Activated CD4-positive, alpha-beta T cell treated with anti-CD3 and anti-CD28 coated beads for 36 hours (primary cell): Measurements from ENCODE around the gene FNBP1. TPM values are rescaled to one million over a fixed set of nuclear protein-coding genes. Genes with fewer than 3 reads are reported as not detected.
"Not testable (repeated sequence)": the region's sequence is repeated elsewhere in the genome, so short reads cannot be mapped to it uniquely, and the experiment has no call there.

Experiments
- ATAC-seq: fragments of 200-7000 bp; cut with Tn5 transposase; one replicate; pipeline ENCODE4 v1.10.0; 2021; ENCODE audit warnings: mild to moderate bottlenecking, moderate library complexity
- CTCF ChIA-PET: fragments of 350-600 bp; sonication (Branson Sonifier 250); formaldehyde crosslinking; loops from one replicate; lab custom pipeline; 2021; ENCODE audit warnings: antibody characterized with exemption; lab: Charles Lee
- POLR2A ChIA-PET: fragments of 350-600 bp; sonication (Branson Sonifier 250); formaldehyde crosslinking; loops from one replicate; lab custom pipeline; 2021; ENCODE audit warnings: antibody characterized with exemption, inconsistent platforms; lab: Charles Lee
- DNase-seq: peaks from one replicate; pipeline ENCODE4 v3.0.0-alpha.2; 2020
- H3K27ac Mint-ChIP-seq: one replicate; pipeline ENCODE4 v1.8.0; 2021; ENCODE audit warnings: mixed read lengths
- H3K27me3 Mint-ChIP-seq: one replicate; pipeline ENCODE4 v1.8.0; 2021; ENCODE audit warnings: mixed read lengths
- H3K36me3 Mint-ChIP-seq: one replicate; pipeline ENCODE4 v1.8.0; 2021; ENCODE audit warnings: low read depth, mixed read lengths
- H3K4me1 Mint-ChIP-seq: one replicate; pipeline ENCODE4 v1.8.0; 2021; ENCODE audit warnings: mixed read lengths
- H3K4me3 Mint-ChIP-seq: one replicate; pipeline ENCODE4 v1.8.0; 2021; ENCODE audit warnings: mild to moderate bottlenecking, moderate library complexity, mixed read lengths
- H3K9me3 Mint-ChIP-seq: one replicate; pipeline ENCODE4 v1.8.0; 2021; ENCODE audit warnings: low read depth, mixed read lengths
- intact Hi-C, 2 experiments: fragments of 100-400 bp; cut with DNase I in 1 of 2; cut with micrococcal nuclease in 1 of 2; formaldehyde crosslinking; loops; one replicate each; pipeline versions ENCODE4 v1.14.2 to v1.15.1; 2022 to 2024; cut with DNase I, micrococcal nuclease
- total RNA-seq, 2 experiments: library from RNA; stranded (reverse); gene quantifications; one replicate each; pipeline ENCODE4 v1.2.3, GENCODE V29; 2021

The FNBP1 gene
- total RNA-seq, 2 experiments from 2014 or later: 254 to 354 TPM

GRCh38 chr9:129997706-129998105, 45.3 kb downstream of the FNBP1 start:
- H3K36me3 Mint-ChIP-seq: peaks cover 57% of the 10 kb centered on the region
- CTCF ChIA-PET: interaction anchor here (0.6 to 2.8 kb wide), 3 partner anchors 33 to 53 kb away, joined by 3 to 7 read pairs (median 4); no protein-coding TSS in a partner anchor
- intact Hi-C loops: loop anchor here in 1 of 2 experiments (2.0 kb wide), 1 partner anchor 19 kb away; no protein-coding TSS in a partner anchor
- H3K27ac Mint-ChIP-seq: peak overlapping the region; percentile 89
- H3K9me3 Mint-ChIP-seq, H3K27me3 Mint-ChIP-seq, ATAC-seq, H3K4me3 Mint-ChIP-seq: not testable (repeated sequence)
- POLR2A ChIA-PET: interaction anchor here (0.7 to 2.7 kb wide), 5 partner anchors 13 to 206 kb away, joined by 3 to 11 read pairs (median 4); no protein-coding TSS in a partner anchor
- H3K4me1 Mint-ChIP-seq: peaks cover 82% of the 10 kb centered on the region
- peak; percentile 18 for DNase-seq

- no peaks in the 10 kb centered on the region for H3K27me3 Mint-ChIP-seq
- no peak for ATAC-seq
- H3K4me1 Mint-ChIP-seq: peaks cover 88% of the 10 kb centered on the region
- no peaks in the 10 kb centered on the region for H3K9me3 Mint-ChIP-seq
- DNase-seq: peak; percentile 17
- intact Hi-C loops: no loop called here
- peak overlapping the region; percentile 96 for H3K27ac Mint-ChIP-seq
- CTCF ChIA-PET: interaction anchor here (0.7 to 1.9 kb wide), 10 partner anchors 10 to 111 kb away, joined by 3 to 12 read pairs (median 4); no protein-coding TSS in a partner anchor
- peak overlapping the region; percentile 59 for H3K4me3 Mint-ChIP-seq
- H3K36me3 Mint-ChIP-seq: peaks cover 58% of the 10 kb centered on the region
- POLR2A ChIA-PET: interaction anchor here (0.6 to 2.7 kb wide), 12 partner anchors 10 to 109 kb away, joined by 3 to 13 read pairs (median 6); no protein-coding TSS in a partner anchor
These were observed 46.7 kb downstream of the FNBP1 start for GRCh38 chr9:129996161-129996830.

- H3K27me3 Mint-ChIP-seq: no peaks in the 10 kb centered on the region
- H3K4me3 Mint-ChIP-seq: peak overlapping the region; percentile 59
- intact Hi-C loops: loop anchor here (1.0 kb wide), 2 partner anchors 12 to 43 kb away; no protein-coding TSS in a partner anchor
- peaks cover 60% of the 10 kb centered on the region for H3K36me3 Mint-ChIP-seq
- H3K27ac Mint-ChIP-seq: peak overlapping the region; percentile 96
- peak; percentile 43 for ATAC-seq
- ChIA-PET CTCF (interaction anchor here (0.7 to 1.9 kb wide), 11 partner anchors 11 to 110 kb away, joined by 3 to 12 read pairs (median 4); no protein-coding TSS in a partner anchor), POLR2A (interaction anchor here (0.6 to 2.7 kb wide), 14 partner anchors 11 to 107 kb away, joined by 3 to 13 read pairs (median 6); no protein-coding TSS in a partner anchor)
- peaks cover 88% of the 10 kb centered on the region for H3K4me1 Mint-ChIP-seq
- DNase-seq: peak; percentile 69
- H3K9me3 Mint-ChIP-seq: no peaks in the 10 kb centered on the region
These were observed 47.4 kb downstream of the FNBP1 start for GRCh38 chr9:129995409-129996160.

GRCh38 chr9:129994882-129995281, 48.1 kb downstream of the FNBP1 start:
- intact Hi-C loops: loop anchor here (1.0 kb wide), 2 partner anchors 12 to 43 kb away; no protein-coding TSS in a partner anchor
- Mint-ChIP-seq H3K36me3 (peaks cover 59% of the 10 kb centered on the region), H3K9me3 (no peaks in the 10 kb centered on the region), H3K27ac (peak overlapping the region; percentile 96), H3K4me3 (peak overlapping the region; percentile 59), H3K4me1 (peaks cover 86% of the 10 kb centered on the region), H3K27me3 (no peaks in the 10 kb centered on the region)
- CTCF ChIA-PET: interaction anchor here (0.5 to 2.9 kb wide), 11 partner anchors 11 to 1423 kb away, joined by 3 to 12 read pairs (median 4); no protein-coding TSS in a partner anchor
- no peak for ATAC-seq
- POLR2A ChIA-PET: interaction anchor here (0.6 to 2.1 kb wide), 7 partner anchors 15 to 106 kb away, joined by 3 to 13 read pairs (median 6); no protein-coding TSS in a partner anchor
- DNase-seq: no peak

- ChIA-PET CTCF (interaction anchor here (0.8 to 1.6 kb wide), 5 partner anchors 10 to 103 kb away, joined by 3 to 7 read pairs (median 3); no protein-coding TSS in a partner anchor), POLR2A (interaction anchor here (0.6 to 3.9 kb wide), 13 partner anchors 9 to 108 kb away, joined by 3 to 32 read pairs (median 5); no protein-coding TSS in a partner anchor)
- peaks cover 56% of the 10 kb centered on the region for H3K36me3 Mint-ChIP-seq
- peak overlapping the region; percentile 62 for H3K4me3 Mint-ChIP-seq
- ATAC-seq, intact Hi-C loops, H3K27me3 Mint-ChIP-seq, H3K9me3 Mint-ChIP-seq, DNase-seq: not testable (repeated sequence)
- peak overlapping the region; percentile 99 for H3K27ac Mint-ChIP-seq
- peaks cover 86% of the 10 kb centered on the region for H3K4me1 Mint-ChIP-seq
These were observed 51.9 kb downstream of the FNBP1 start for GRCh38 chr9:129991139-129991538.

- H3K4me3 Mint-ChIP-seq: peak overlapping the region; percentile 62
- ChIA-PET CTCF (interaction anchor here (1.1 to 2.3 kb wide), 4 partner anchors 19 to 102 kb away, joined by 3 to 12 read pairs (median 4); no protein-coding TSS in a partner anchor), POLR2A (interaction anchor here (0.6 to 3.9 kb wide), 13 partner anchors 10 to 500 kb away, joined by 3 to 32 read pairs (median 4); no protein-coding TSS in a partner anchor)
- peak; percentile 30 for ATAC-seq
- peaks cover 84% of the 10 kb centered on the region for H3K4me1 Mint-ChIP-seq
- peak; percentile 55 for DNase-seq
- H3K27ac Mint-ChIP-seq: peak overlapping the region; percentile 99
- intact Hi-C loops: no loop called here
- H3K36me3 Mint-ChIP-seq: peaks cover 55% of the 10 kb centered on the region
- no peaks in the 10 kb centered on the region for H3K27me3 Mint-ChIP-seq
- no peaks in the 10 kb centered on the region for H3K9me3 Mint-ChIP-seq
These were observed 52.5 kb downstream of the FNBP1 start for GRCh38 chr9:129990269-129991010.

- ChIA-PET CTCF (interaction anchor here (1.3 to 2.3 kb wide), 3 partner anchors 18 to 28 kb away, joined by 3 to 12 read pairs (median 3); no protein-coding TSS in a partner anchor), POLR2A (interaction anchor here (0.6 to 3.9 kb wide), 8 partner anchors 11 to 499 kb away, joined by 3 to 32 read pairs (median 4); no protein-coding TSS in a partner anchor)
- peaks cover 56% of the 10 kb centered on the region for H3K36me3 Mint-ChIP-seq
- H3K4me1 Mint-ChIP-seq: peaks cover 84% of the 10 kb centered on the region
- H3K27ac Mint-ChIP-seq: peak overlapping the region; percentile 84
- intact Hi-C loops: loop anchor here in 1 of 2 experiments (1.0 to 2.0 kb wide), 4 partner anchors 21 to 102 kb away; no protein-coding TSS in a partner anchor
- no peak for DNase-seq
- no peak for ATAC-seq
- peaks cover 3% of the 10 kb centered on the region for H3K9me3 Mint-ChIP-seq
- no peaks in the 10 kb centered on the region for H3K27me3 Mint-ChIP-seq
- peak overlapping the region; percentile 15 for H3K4me3 Mint-ChIP-seq
These were observed 53.2 kb downstream of the FNBP1 start for GRCh38 chr9:129989740-129990139.

- H3K4me1 Mint-ChIP-seq: peaks cover 86% of the 10 kb centered on the region
- peaks cover 4% of the 10 kb centered on the region for H3K9me3 Mint-ChIP-seq
- intact Hi-C loops: loop anchor here in 1 of 2 experiments (1.0 to 2.0 kb wide), 4 partner anchors 21 to 102 kb away; no protein-coding TSS in a partner anchor
- H3K27me3 Mint-ChIP-seq: no peaks in the 10 kb centered on the region
- DNase-seq (no peak), ATAC-seq (no peak)
- peak overlapping the region; percentile 84 for H3K27ac Mint-ChIP-seq
- peaks cover 58% of the 10 kb centered on the region for H3K36me3 Mint-ChIP-seq
- CTCF ChIA-PET: interaction anchor here (0.5 to 2.3 kb wide), 5 partner anchors 10 to 102 kb away, joined by 3 to 12 read pairs (median 3); no protein-coding TSS in a partner anchor
- POLR2A ChIA-PET: interaction anchor here (0.6 to 1.4 kb wide), 7 partner anchors 21 to 102 kb away, joined by 3 to 7 read pairs (median 3); no protein-coding TSS in a partner anchor
- peak overlapping the region; percentile 15 for H3K4me3 Mint-ChIP-seq
These were observed 53.7 kb downstream of the FNBP1 start for GRCh38 chr9:129989362-129989708.

GRCh38 chr9:129988607-129989361, 54.2 kb downstream of the FNBP1 start:
- intact Hi-C loops: loop anchor here in 1 of 2 experiments (1.0 to 2.0 kb wide), 4 partner anchors 20 to 101 kb away; no protein-coding TSS in a partner anchor
- peaks cover 86% of the 10 kb centered on the region for H3K4me1 Mint-ChIP-seq
- H3K36me3 Mint-ChIP-seq: peaks cover 58% of the 10 kb centered on the region
- DNase-seq: peak; percentile 54
- POLR2A ChIA-PET: interaction anchor here (0.6 to 1.4 kb wide), 8 partner anchors 22 to 102 kb away, joined by 3 to 7 read pairs (median 3); no protein-coding TSS in a partner anchor
- peak overlapping the region; percentile 15 for H3K4me3 Mint-ChIP-seq
- CTCF ChIA-PET: interaction anchor here (0.5 to 2.3 kb wide), 5 partner anchors 11 to 102 kb away, joined by 3 to 12 read pairs (median 3); no protein-coding TSS in a partner anchor
- H3K9me3 Mint-ChIP-seq: peaks cover 4% of the 10 kb centered on the region
- peak overlapping the region; percentile 84 for H3K27ac Mint-ChIP-seq
- no peaks in the 10 kb centered on the region for H3K27me3 Mint-ChIP-seq
- peak; percentile 55 for ATAC-seq
